Measurements from ENCODE around the gene RNF19B.
A peak's percentile ranks its signal among the peaks of the same experiment; 100 is the strongest.
"Not testable (repeated sequence)": the region's sequence is repeated elsewhere in the genome, so short reads cannot be mapped to it uniquely, and the experiment has no call there.

Gene RNF19B

GRCh38 chr1:32991819-32992488 is 27.3 kb upstream of the RNF19B start:
- no peak for DNase-seq

GRCh38 chr1:32991386-32991785 is 26.8 kb upstream of the RNF19B start:
- DNase-seq: no peak

- no peak for DNase-seq
Measured at GRCh38 chr1:32990887-32991286, 26.3 kb upstream of the RNF19B start.

GRCh38 chr1:32989160-32990050 is 24.8 kb upstream of the RNF19B start:
- peak; percentile 36 to 44 for DNase-seq

GRCh38 chr1:32988665-32989064 is 24.1 kb upstream of the RNF19B start:
- DNase-seq: no peak

GRCh38 chr1:32985226-32985625 is 20.6 kb upstream of the RNF19B start:
- DNase-seq: no peak

GRCh38 chr1:32984455-32985171 is 20.0 kb upstream of the RNF19B start:
- no peak for DNase-seq

GRCh38 chr1:32984090-32984454 is 19.5 kb upstream of the RNF19B start:
- DNase-seq: no peak

- no peak for DNase-seq
Measured at GRCh38 chr1:32983020-32983419, 18.4 kb upstream of the RNF19B start.

GRCh38 chr1:32981003-32981901 is 16.6 kb upstream of the RNF19B start:
- peak; percentile 50 to 54 for DNase-seq

GRCh38 chr1:32980080-32980479 is 15.5 kb upstream of the RNF19B start:
- DNase-seq: no peak

- DNase-seq: no peak
Measured at GRCh38 chr1:32978854-32979253, 14.2 kb upstream of the RNF19B start.

GRCh38 chr1:32977546-32978087 is 13.0 kb upstream of the RNF19B start:
- no peak for DNase-seq

- not testable (repeated sequence) for DNase-seq
Measured at GRCh38 chr1:32975055-32975454, 10.4 kb upstream of the RNF19B start.

GRCh38 chr1:32973458-32973857 is 8.8 kb upstream of the RNF19B start:
- not testable (repeated sequence) for DNase-seq

GRCh38 chr1:32972814-32973428 is 8.3 kb upstream of the RNF19B start:
- no peak for DNase-seq

- no peak for DNase-seq
Measured at GRCh38 chr1:32971576-32971975, 7.0 kb upstream of the RNF19B start.

- no peak for DNase-seq
Measured at GRCh38 chr1:32971156-32971555, 6.5 kb upstream of the RNF19B start.

- no peak for DNase-seq
Measured at GRCh38 chr1:32969566-32969965, 5.0 kb upstream of the RNF19B start.

GRCh38 chr1:32967888-32968568 is 3.4 kb upstream of the RNF19B start:
- DNase-seq: no peak

- no peak for DNase-seq
Measured at GRCh38 chr1:32966900-32967299, 2.3 kb upstream of the RNF19B start.
